Esophagus squamous epithelium (tissue), 4 donors: ENCODE data around the gene KCNAB2.

ENCODE experiments used
- POLR2A ChIP-seq, 4 donors: fragments of 450-650 bp; IDR thresholded peaks; one replicate each; pipeline ENCODE4 v1.6.1; 2017; ENCODE audit warnings: antibody characterized with exemption in 4 of 4, mild to moderate bottlenecking in 4 of 4, moderate library complexity in 3 of 4
- TF ChIP-seq, protein P1 (sequence below), 6 experiments: fragments of 450-650 bp in 4 of 6; fragments of 200-600 bp in 2 of 6; sonication (generic) in 2 of 6; IDR thresholded peaks; one replicate each; pipeline ENCODE4 v1.5.1; 2016 to 2019; ENCODE audit warnings: antibody characterized with exemption in 6 of 6, mild to moderate bottlenecking in 4 of 6, moderate library complexity in 4 of 6

DNA sequence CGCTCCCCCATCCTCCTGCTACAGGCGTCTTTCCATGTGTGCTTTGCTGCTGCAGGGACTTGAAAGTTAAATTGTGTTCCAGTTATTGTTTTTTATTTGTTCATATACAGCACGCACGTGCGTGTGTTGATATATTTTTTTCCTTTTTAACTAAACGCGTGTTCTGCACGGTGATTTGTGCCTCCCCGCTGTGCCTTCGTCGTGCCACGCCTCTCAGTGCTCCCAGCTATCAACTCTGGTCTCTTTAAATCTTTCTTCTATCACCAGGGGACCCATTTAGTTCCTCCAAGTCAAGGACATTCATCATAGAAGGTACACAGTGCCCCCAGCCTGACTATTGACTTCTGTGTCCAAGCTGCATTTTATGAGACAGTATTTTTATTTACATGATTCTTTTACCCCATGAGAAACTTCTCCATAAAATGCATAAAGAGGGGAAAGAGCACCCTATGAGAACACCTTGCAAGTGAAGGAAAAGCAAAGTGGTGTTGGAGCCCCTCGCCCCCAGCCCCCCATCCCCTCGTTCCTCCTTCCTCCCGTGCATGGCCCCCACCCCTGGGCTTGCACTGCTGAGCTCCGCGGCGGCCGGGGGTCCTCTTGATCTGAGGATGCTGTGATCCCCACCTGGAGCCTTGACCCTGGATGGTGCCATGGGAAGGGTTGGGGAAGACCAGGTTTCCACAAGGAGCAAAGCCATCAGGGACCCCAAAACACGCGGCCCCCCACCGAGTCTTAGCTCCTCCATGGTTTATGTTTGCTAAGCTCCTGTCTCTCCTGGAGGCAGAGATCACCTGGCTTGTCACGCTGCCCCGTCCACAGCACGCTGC lies 45.5 kb downstream of the KCNAB2 start:
- TF ChIP-seq, protein P1, sequence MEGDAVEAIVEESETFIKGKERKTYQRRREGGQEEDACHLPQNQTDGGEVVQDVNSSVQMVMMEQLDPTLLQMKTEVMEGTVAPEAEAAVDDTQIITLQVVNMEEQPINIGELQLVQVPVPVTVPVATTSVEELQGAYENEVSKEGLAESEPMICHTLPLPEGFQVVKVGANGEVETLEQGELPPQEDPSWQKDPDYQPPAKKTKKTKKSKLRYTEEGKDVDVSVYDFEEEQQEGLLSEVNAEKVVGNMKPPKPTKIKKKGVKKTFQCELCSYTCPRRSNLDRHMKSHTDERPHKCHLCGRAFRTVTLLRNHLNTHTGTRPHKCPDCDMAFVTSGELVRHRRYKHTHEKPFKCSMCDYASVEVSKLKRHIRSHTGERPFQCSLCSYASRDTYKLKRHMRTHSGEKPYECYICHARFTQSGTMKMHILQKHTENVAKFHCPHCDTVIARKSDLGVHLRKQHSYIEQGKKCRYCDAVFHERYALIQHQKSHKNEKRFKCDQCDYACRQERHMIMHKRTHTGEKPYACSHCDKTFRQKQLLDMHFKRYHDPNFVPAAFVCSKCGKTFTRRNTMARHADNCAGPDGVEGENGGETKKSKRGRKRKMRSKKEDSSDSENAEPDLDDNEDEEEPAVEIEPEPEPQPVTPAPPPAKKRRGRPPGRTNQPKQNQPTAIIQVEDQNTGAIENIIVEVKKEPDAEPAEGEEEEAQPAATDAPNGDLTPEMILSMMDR (IDR thresholded peaks at IDR 0.05): no peak
- TF ChIP-seq POLR2A (IDR thresholded peaks at IDR 0.05): no peak
